Epithelial cell of esophagus (primary cell): Measurements from ENCODE around the gene CYFIP1.

Source experiments
- DNase-seq: peaks from one replicate; pipeline ENCODE4 v3.0.0; 2010; ENCODE audit warnings: low read depth
- H3K4me3 ChIP-seq: 2 replicates; pipeline ENCODE4 v1.5.1; 2011; ENCODE audit warnings: mild to moderate bottlenecking, low read length, control low read depth
- TF ChIP-seq, protein P1 (sequence below): IDR thresholded peaks from 2 replicates; pipeline ENCODE4 v1.5.1; 2011; ENCODE audit warnings: low read depth, mild to moderate bottlenecking, low read length, control low read depth, inconsistent platforms; ENCODE audit not compliant: insufficient read depth; ENCODE audit errors: missing control alignments

The CYFIP1 gene

GRCh38 chr15:22878103-22878502 lies 102.1 kb downstream of the CYFIP1 start:
- TF ChIP-seq, protein P1, sequence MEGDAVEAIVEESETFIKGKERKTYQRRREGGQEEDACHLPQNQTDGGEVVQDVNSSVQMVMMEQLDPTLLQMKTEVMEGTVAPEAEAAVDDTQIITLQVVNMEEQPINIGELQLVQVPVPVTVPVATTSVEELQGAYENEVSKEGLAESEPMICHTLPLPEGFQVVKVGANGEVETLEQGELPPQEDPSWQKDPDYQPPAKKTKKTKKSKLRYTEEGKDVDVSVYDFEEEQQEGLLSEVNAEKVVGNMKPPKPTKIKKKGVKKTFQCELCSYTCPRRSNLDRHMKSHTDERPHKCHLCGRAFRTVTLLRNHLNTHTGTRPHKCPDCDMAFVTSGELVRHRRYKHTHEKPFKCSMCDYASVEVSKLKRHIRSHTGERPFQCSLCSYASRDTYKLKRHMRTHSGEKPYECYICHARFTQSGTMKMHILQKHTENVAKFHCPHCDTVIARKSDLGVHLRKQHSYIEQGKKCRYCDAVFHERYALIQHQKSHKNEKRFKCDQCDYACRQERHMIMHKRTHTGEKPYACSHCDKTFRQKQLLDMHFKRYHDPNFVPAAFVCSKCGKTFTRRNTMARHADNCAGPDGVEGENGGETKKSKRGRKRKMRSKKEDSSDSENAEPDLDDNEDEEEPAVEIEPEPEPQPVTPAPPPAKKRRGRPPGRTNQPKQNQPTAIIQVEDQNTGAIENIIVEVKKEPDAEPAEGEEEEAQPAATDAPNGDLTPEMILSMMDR: no peak
- peak; percentile 26 for DNase-seq
- H3K4me3 ChIP-seq: no peak overlapping the region

GRCh38 chr15:22877607-22878006 lies 102.6 kb downstream of the CYFIP1 start:
- H3K4me3 ChIP-seq: no peak overlapping the region
- TF ChIP-seq, protein P1: no peak
- no peak for DNase-seq

- no peak overlapping the region for H3K4me3 ChIP-seq
- TF ChIP-seq, protein P1: no peak
- no peak for DNase-seq
Measured at GRCh38 chr15:22877117-22877516, 103.1 kb downstream of the CYFIP1 start.

GRCh38 chr15:22874966-22875365 lies 105.2 kb downstream of the CYFIP1 start:
- no peak for DNase-seq
- TF ChIP-seq, protein P1: no peak
- no peak overlapping the region for H3K4me3 ChIP-seq

DNA sequence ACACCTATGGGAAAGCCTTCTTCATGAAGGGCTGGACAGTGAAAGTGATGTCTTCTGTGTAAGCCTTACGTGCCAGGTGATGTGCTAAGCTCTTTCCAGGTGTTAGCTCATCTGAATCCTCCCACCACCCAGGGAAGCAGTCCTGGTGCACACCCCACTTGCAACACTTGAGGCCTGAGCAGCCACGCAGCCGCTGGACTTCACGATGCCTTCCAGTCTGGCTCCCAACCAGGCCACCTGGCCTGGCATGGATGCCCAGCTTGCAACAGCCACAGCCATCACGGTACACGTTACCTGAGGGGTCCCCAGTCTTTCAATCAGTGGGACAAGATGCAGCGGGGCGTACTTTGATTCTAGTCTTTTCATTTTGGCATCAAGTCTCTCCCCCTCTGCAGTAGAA lies 105.9 kb downstream of the CYFIP1 start:
- TF ChIP-seq, protein P1: no peak
- no peak for DNase-seq
- H3K4me3 ChIP-seq: no peak overlapping the region

DNA sequence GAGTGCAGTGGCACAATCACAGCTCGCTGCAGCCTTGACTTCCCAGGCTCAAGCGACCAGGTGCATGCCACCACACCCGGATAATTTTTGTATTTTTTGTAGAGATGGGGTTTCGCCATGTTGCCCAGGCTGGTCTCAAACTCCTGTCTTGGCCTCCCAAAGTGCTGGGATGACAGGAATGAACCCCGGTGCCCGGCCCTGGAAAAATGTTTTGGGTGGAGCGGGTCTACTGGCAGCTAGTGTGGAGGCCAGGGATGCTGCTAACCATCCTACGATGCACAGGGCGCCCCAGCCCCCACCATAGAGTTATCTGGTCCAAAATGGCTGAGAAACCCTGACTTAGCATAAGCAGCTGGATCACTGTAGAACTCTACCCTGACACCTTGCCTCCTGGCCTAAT lies 106.3 kb downstream of the CYFIP1 start:
- TF ChIP-seq, protein P1: no peak
- no peak overlapping the region for H3K4me3 ChIP-seq
- DNase-seq: no peak

GRCh38 chr15:22872936-22873701 lies 107.0 kb downstream of the CYFIP1 start:
- DNase-seq: peak; percentile 8
- H3K4me3 ChIP-seq: no peak overlapping the region
- TF ChIP-seq, protein P1: no peak
